NCI-H1417 (cell line): ENCODE data around the gene ATG10.

Experiments
- DNase-seq, 3 experiments: peaks; one replicate each; lab custom pipeline; 2025; lab: John Stamatoyannopoulos, UW

The ATG10 gene

DNA sequence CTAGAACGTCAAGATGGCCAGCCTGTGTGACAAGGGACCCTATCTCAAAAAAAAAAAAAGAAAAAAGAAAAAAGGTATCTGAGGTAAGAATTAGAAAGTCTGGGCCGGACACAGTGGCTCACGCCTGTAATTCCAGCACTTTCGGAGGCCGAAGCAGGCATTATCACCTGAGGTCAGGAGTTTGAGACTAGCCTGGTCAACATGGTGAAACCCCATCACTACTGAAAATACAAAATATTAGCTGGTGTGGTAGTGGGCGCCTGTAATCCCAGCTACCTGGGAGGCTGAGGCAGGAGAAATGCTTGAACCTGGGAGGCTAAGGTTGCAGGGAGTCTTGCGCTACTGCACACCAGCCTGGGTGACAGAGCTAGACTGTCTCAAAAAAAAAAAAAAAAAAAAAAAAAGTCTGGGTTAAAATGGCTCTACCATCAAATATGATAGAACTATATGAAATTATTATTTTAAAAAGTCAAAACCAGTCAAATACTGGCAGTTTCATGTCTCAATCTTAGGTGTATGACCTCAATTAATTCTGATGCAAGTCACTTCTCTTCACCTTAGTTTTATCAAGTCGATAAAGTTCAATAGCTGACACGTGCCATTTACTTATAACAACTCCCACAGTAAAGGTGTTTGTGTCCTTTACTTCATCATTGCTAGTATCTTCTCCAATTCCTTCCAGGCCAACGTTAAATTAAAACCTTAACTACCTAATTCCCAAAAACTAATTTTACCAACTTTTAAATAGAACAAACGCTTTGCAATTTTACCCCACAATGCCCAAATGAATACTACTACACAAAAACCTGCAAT is 305.2 kb downstream of the ATG10 start:
- DNase-seq, result no peak

DNA sequence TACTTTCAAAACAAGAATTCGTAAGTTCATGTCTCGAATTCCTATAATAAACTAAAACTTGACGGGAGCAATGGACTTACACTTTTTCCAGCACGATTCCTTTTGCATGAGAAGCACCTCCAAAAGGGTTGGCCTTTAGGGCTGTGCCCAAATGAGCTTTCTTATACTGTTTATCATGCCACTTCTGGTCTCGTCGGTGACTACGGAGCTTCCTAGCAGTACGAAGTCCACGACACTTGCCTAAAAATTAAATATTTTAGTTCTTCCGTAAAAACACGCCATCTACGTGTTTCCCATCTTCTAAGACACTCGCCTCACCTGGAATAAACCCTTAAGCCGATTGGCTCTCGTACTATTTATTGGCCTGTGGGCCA is 305.8 kb downstream of the ATG10 start:
- DNase-seq, result peak in 1 of 3 experiments; percentile 64

DNA sequence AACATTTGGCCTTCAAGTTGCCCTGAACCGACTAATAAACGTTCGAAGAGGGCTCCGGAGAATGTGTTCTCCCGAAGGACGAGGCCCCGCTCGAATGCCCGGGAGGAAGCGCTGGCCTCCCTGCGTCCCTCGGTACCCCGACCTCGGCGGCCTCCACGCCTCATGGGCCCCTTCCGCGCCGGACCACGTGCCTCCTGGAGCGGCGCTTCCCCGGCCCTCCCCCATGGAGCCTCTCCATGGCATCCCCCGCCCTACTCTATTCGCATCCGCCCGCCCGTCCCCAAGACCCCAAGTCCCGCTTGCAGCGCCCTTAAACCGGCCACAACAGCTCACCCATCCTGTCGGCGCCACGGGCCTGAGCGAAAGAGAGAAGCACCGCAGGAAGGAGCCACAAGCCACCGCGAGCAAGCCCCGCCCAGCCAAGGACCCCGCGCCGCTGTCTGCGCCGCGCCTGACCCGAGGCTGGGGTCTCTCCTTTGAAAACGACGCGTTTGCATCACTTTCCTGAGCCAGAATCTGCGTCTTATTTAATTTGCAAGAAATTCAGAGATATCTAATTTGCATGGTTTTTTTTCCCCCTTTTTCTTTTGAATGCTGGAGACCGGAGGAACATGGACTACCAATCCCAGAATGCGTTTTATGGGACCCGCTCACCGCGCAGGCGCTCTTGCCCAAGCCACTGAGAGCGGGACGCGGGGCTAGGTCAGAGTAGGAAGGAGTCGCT is 306.3 kb downstream of the ATG10 start, which contains the start of gene RPS23:
Gene RPS23, minus strand, starts transcription at position 368 of the 724 bp plus-strand sequence. Its CDS starts 31 bp downstream, at position 337.
- peak; percentile 89 to 93 (median 91) for DNase-seq

DNA sequence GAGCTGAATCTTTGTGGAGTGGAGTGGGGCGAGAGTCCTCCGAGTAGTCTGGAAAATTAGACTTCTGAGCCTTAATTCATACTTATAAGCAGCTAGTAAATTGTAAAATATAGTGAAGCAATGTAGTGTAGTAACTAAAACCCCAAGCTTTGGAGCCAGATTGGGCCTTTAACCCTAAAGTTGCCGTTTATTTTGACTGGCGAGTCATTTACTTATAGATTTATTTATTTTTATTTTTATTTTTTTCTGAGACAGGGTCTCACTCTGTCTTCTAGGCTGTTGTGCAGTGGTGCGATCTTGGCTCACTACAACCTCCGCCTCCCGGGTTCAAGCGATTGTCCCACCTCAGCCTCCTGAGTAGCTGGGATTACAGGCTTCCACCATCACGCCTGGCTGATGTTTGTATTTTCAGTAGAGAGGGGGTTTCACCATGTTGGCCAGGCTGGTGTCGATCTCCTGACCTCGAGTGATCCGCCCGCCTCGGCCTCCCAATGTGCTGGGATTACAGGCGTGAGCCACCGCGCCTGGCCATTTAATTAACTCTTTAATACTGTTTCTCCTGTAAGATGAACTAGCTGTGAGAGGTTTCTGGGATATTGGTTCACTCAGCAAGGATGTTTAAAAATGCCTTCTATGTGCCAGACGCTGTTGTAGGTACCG is 307.0 kb downstream of the ATG10 start:
- DNase-seq, result no peak

DNA sequence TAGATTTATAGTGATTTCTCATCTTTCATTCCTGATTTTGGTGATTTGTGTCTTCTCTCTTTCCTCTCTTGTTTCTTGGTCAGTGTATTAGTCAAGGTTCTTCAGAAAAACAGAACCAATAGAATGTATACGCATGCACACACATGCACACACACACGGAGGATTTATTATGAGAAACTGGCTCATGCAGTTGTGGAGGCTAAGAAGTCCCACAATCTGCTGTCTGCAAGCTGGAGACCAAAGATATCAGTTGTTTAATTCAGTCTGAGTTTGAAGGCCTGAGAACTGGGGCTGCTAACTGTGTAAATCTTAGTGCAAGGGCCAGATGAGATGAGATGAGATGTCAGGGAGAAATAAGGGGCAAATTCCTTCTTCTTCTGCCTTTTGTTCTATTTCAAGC is 312.1 kb downstream of the ATG10 start:
- no peak for DNase-seq

DNA sequence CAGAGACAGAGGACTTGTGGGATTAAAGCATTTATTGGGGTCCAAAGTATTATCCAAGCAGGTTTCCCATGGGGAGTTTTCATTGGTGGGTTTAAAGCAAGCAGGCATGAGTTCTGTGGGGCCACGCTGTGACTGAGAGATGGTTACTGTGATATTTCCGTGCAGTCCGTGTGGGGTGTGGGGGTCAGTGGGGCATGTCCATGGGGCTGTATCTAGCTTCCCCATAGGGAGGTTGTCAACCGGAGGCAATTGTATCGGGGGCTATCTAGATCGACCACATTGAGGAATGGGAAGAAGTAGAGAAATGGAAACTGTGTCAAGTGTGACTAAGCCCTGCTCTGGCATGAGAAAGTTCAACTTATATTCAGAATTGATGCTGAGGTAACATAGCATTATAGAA is 313.4 kb downstream of the ATG10 start:
- DNase-seq, result no peak

DNA sequence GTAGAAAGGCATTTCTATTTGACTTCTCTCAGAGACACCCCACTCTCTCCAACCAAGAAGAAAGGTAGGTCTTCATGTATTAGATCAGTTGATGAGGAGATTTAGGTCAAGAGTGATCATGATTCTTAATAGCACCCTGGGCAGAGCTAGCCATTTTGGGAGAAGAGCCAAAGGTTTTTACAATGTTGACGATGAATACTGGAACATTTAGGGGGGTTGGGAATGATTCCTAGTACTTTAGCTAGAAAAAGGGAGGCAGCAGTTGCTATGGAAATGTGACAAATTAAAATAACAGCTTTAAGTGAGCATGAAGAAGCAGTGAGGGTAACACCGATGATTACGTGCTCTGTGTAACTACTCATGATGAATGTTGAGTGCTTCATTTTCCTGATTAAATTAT is 315.8 kb downstream of the ATG10 start:
- DNase-seq, result no peak

DNA sequence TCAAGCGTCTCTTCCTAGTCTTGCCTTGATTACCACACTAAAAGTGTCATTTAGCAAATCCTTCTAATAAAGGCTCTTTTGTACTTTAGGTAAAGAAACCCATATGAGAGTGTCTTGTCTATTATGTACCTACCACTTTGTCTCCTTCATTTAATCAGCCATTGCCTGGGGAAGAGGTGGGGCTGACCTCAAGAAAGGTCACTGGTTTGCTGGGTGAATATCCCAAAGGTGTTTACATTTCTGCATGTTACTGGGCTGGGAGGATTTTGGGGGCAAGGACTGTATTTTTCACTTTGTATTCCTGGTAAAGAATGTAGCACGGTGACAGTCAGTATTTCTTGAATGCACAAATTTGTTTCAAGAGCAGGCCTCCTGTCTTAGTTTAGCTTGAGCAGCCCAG is 318.2 kb downstream of the ATG10 start:
- no peak for DNase-seq

DNA sequence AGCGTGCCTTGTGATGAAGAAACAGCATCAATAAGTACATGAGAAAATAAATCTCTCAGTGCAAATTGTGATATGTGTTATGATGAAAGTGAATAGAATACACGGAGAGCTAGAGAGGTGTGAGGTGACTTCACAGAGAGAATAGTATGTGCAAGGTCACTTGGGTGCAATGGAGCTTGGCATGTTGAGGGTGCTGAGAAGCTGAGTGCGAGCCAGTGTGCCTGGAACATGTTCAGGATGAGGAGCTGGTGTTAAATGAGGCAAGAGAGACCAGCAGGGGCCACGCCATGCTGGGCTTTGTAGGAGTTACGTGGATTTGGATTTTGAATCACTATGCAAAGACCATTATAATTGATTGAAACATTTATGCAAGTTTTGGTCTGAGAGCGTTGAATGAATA is 319.1 kb downstream of the ATG10 start:
- no peak for DNase-seq

DNA sequence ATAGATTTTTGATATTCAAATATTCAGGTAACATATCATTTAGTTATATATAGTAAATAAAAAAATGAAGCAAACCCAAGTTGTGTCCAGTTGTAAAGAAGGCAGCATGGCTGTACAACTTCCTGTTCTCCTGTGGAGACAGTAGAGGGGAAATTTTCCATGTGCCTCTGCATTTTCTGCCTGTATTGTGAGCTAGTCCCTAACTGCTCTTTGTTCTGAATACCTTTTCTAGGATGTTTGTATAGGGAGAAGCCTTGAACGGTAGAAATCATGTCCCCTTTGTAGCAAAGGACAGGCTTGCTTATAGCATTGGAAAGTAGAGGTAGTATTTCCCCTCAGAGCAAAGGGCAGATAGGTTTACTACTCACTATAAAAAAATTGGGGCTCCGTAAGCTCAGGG is 319.6 kb downstream of the ATG10 start:
- no peak for DNase-seq

DNA sequence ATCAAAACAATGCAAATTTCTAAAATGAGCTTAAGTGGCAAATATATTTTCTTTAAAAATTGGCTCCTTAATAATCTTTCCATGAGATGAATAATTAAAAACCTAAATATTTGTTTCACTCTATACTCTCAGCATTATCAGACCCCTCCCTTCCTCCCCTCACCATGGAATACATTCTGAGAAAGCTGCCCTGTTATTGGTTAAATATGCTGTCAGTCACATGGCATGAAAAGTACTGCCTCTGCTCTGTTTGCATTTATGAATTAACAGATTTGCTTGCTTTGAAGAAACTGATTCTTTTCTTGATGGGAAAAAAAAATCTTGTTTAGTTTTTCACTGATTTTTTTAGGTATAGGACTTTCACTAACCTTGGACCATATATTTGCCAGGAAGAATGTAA is 323.3 kb downstream of the ATG10 start:
- peak in 1 of 3 experiments; percentile 14 for DNase-seq

DNA sequence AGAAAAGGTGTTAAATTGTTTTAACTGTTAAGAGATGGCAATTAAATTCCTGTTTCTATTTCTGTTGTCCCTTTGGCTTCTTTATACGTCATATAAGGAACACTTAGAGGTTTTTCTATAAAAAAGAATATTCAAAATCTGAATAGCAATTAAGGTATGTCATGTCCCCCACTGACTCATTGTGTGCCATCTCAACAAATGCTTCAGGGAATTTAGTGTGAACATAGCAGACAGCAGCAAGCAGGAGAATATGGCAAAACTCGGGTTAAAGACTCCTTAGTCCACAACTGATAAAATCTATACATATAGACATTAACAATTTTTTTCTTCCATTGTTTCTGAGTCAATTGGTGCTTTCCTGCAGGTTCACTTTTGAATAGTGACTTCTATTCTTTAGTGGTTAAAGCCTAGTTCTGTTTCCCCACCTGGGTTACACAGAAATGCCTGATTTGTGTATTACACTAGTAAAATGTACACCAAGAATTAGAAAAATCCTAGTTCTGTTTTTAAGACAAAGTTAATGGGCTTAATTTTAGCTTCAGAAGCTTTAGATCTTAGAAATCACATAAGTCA is 324.2 kb downstream of the ATG10 start:
- no peak for DNase-seq

DNA sequence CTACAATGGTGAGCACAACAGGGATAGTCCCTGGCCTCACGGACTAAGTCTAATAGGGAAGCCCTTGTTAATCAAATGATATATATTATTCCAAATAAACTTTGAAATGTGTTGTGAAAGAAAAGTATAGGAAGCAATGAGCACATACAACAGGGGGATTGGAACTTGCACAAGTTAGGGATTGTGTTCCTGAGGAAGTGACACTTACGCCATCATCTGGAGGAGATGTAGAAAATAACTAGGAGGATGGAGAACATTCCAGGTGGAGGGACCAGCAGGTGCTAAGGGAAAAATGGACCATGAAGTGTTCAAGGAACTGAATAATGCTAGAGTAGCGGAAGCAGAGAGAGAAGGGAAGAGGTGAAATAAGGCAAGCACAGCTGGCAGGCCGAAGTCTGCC is 325.1 kb downstream of the ATG10 start:
- no peak for DNase-seq

DNA sequence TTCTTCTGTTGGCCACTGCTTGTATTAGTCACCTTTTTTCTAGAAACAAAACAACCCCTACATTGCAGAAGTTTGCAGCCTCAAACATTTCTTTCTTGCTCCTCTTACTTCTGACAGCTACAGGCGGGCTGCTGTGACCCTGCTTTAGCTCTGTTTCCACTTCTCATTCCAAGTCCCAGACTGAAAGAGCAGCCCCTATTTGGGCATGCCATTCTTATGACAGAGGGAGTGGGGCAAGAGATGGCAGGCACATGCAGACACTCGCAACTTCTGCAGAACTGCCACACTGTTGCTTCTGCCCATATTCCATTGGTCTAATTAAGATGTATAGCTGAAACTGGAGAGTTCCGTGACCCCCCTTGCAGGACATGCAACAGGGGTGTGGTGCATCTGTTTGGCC is 325.9 kb downstream of the ATG10 start:
- no peak for DNase-seq

DNA sequence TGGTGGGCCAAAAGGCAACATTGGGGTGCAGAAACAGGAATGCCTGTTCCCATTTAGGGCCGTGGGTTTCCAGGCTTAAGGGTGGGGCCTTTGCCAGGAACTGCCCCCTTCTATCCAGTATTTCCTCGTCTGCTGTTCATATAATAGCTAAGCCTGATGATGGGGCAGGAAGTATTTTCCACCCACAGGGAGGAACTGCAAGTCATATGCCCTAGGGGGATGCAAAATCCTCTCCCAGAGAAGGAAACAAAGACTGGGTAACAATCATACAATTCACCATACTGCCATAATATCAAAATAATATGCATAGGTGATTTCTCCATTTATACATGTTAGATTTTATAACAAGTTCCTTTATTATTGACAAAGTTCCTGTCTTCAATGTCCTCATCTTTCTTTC is 326.8 kb downstream of the ATG10 start:
- DNase-seq, result no peak

DNA sequence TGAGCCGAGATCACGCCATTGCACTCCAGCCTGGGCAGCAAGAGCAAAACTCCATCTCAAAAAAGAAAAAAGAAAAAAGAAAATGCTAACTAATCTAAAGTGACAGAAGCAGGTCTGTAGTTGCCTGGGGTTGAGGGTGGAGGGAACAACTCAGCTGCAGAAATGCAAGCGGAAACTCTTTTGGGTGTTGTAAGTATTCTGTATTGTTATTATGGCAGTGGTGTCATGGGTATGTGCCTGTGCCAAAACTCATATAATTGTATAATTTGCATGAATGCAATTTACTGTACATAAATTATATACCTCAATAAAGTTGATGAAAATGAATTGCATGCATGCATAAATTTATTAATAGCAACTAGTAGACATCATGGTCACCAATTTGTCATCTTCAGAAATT is 329.4 kb downstream of the ATG10 start:
- DNase-seq, result no peak
